ENCODE results near the gene A3GALT2. TPM values are rescaled to one million over a fixed set of nuclear protein-coding genes. Genes with fewer than 3 reads are reported as not detected.

Gene A3GALT2
- total RNA-seq, 2 experiments from 2014 or later, result not detected

DNA sequence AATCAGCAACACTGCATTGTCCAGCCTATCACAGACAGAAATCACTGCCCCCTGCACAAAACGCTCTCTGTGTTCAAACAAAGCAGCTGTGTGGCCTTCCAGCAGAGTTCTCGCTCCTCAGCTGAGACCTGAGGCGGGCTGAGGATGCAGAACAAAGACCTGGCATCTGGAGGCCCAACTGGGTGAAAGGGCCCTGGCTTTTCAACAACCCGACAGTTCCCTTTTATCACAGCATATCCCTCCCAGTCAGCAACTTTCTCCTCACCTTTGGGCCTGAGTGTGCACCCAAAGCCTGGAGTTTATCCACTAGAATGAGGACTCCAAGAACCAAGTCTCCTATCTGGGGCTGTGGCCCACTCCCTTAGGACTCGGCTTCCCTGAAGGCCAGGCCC lies 42.6 kb upstream of the A3GALT2 start:
- H3K4me1 Mint-ChIP-seq (ENCODE audit: low read depth), result peaks cover 2% of the 10 kb centered on the region
- no peak for TF ChIP-seq CTCF (IDR thresholded peaks at IDR 0.05)
- no peak overlapping the region for H3K4me3 Mint-ChIP-seq
- CTCF ChIA-PET, result interaction anchor here (1.3 to 6.5 kb wide), 3 partner anchors 13 to 69 kb away, joined by 3 to 64 read pairs (median 6); no protein-coding TSS in a partner anchor
- H3K27me3 Mint-ChIP-seq, result no peaks in the 10 kb centered on the region
- H3K27ac Mint-ChIP-seq, result no peak overlapping the region
- no peaks in the 10 kb centered on the region for H3K36me3 Mint-ChIP-seq (ENCODE audit: low read depth)
- ATAC-seq (no peak), DNase-seq (no peak)
- POLR2A ChIA-PET, result no interaction called here
- no peaks in the 10 kb centered on the region for H3K9me3 Mint-ChIP-seq
- intact Hi-C loops (cut with micrococcal nuclease), result loop anchor here (10.0 kb wide), 1 partner anchor 229 kb away; no protein-coding TSS in a partner anchor

DNA sequence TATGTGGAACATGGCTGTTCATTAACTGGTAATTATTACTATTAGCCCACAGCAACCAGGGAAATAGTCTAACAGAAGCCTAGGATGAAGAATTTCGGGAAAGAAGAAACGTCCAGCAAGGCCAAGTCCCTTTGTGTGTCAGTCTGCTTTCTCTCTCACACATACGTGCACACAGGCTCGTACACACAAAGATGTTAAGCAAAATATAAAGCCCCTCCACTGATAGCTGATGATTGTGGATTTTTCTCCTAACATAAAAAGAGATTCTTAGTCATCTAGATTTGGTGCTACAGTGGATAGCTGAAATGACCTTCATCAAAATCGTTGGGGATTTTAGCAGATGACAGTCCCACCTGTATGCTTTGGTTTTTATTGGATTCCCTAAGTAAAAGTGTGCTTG lies 42.1 kb upstream of the A3GALT2 start:
- DNase-seq (no peak), ATAC-seq (no peak)
- Mint-ChIP-seq H3K36me3 (ENCODE audit: low read depth) (no peaks in the 10 kb centered on the region), H3K4me1 (ENCODE audit: low read depth) (peaks cover 2% of the 10 kb centered on the region), H3K4me3 (no peak overlapping the region), H3K27ac (no peak overlapping the region), H3K27me3 (no peaks in the 10 kb centered on the region), H3K9me3 (no peaks in the 10 kb centered on the region)
- intact Hi-C loops (cut with micrococcal nuclease), result loop anchor here (10.0 kb wide), 1 partner anchor 228 kb away; no protein-coding TSS in a partner anchor
- ChIA-PET CTCF (interaction anchor here (1.3 to 6.5 kb wide), 4 partner anchors 12 to 68 kb away, joined by 3 to 64 read pairs (median 6); no protein-coding TSS in a partner anchor), POLR2A (interaction anchor here (0.6 kb wide), 1 partner anchor 141 kb away, joined by 3 read pairs; no protein-coding TSS in a partner anchor)
- TF ChIP-seq CTCF (IDR thresholded peaks at IDR 0.05), result no peak

DNA sequence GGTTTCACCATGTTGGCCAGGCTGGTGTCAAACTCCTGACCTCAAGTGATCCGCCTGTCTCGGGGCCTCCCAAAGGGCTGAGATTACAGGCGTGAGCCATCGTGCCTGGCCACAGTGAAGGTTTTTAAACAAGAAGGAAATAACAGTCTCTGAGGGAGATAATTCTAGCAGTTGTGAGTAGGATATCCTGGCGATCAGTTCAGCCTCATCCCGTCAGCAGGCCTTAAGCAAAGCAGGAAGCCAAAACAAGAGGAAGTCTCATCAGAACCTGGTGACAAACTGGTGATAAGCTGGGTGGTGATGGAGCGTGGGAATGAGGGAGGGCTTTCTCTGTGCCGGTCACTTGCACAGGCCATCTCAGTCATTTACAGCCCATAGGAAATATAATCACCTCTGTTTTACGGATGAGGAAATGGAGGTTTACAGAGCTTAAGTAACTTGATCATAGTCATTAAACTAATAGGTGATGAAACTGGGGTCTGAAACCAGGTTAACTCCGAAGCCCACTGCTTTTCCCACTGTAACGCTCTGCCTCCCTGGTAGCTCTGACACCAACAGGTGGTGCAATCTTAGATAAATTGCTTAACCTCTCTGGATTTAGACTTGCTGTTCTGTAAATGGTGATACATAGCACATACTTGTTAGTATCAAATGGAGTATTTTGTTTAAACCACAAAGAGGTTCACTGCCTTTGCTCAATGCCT lies 40.8 kb upstream of the A3GALT2 start:
- H3K9me3 Mint-ChIP-seq, result no peaks in the 10 kb centered on the region
- no peak overlapping the region for H3K27ac Mint-ChIP-seq
- TF ChIP-seq CTCF (IDR thresholded peaks at IDR 0.05), result no peak
- ATAC-seq (no peak), DNase-seq (no peak)
- no peak overlapping the region for H3K4me3 Mint-ChIP-seq
- ChIA-PET POLR2A (no interaction called here), CTCF (interaction anchor here (1.4 to 6.5 kb wide), 2 partner anchors 64 to 67 kb away, joined by 6 to 64 read pairs; no protein-coding TSS in a partner anchor)
- H3K4me1 Mint-ChIP-seq (ENCODE audit: low read depth), result no peaks in the 10 kb centered on the region
- H3K36me3 Mint-ChIP-seq (ENCODE audit: low read depth), result no peaks in the 10 kb centered on the region
- intact Hi-C loops (cut with micrococcal nuclease), result loop anchor here (10.0 kb wide), 1 partner anchor 227 kb away; no protein-coding TSS in a partner anchor
- no peaks in the 10 kb centered on the region for H3K27me3 Mint-ChIP-seq

- no peak for TF ChIP-seq CTCF (IDR thresholded peaks at IDR 0.05)
- H3K27ac Mint-ChIP-seq, result no peak overlapping the region
- CTCF ChIA-PET, result interaction anchor here (1.0 kb wide), 1 partner anchor 62 kb away, joined by 3 read pairs; no protein-coding TSS in a partner anchor
- DNase-seq (no peak), ATAC-seq (no peak)
- no peaks in the 10 kb centered on the region for H3K4me1 Mint-ChIP-seq (ENCODE audit: low read depth)
- H3K4me3 Mint-ChIP-seq, result no peak overlapping the region
- POLR2A ChIA-PET, result interaction anchor here (1.0 kb wide), 1 partner anchor 9 kb away, joined by 3 read pairs; no protein-coding TSS in a partner anchor
- no peaks in the 10 kb centered on the region for H3K9me3 Mint-ChIP-seq
- H3K36me3 Mint-ChIP-seq (ENCODE audit: low read depth), result no peaks in the 10 kb centered on the region
- intact Hi-C loops (cut with micrococcal nuclease), result loop anchor here (10.0 kb wide), 1 partner anchor 226 kb away; no protein-coding TSS in a partner anchor
- no peaks in the 10 kb centered on the region for H3K27me3 Mint-ChIP-seq
Observed at GRCh38 chr1:33360367-33360766, 39.5 kb upstream of the A3GALT2 start.

DNA sequence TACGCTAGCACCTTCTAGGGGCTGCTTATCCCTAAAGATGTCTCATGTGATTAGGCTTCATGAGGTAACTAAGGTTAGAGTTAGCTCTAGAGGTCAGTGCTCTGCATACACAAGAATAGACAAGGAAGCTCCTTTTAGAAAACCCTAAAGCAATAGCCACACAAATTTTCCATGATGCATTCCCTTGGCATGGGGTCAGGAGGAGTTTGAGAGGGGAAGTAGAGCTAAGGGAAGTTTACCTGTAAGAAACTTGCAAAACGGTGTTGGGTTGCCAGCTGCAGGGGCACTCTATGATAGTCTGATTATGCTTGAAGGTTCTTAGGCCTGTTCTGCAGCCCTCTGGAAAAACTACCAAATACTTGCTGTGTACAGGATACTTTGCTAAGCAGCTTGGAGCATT lies 39.0 kb upstream of the A3GALT2 start:
- Mint-ChIP-seq H3K9me3 (no peaks in the 10 kb centered on the region), H3K27me3 (no peaks in the 10 kb centered on the region), H3K36me3 (ENCODE audit: low read depth) (no peaks in the 10 kb centered on the region), H3K4me3 (no peak overlapping the region), H3K27ac (no peak overlapping the region), H3K4me1 (ENCODE audit: low read depth) (no peaks in the 10 kb centered on the region)
- intact Hi-C loops (cut with micrococcal nuclease), result loop anchor here (10.0 kb wide), 1 partner anchor 225 kb away; no protein-coding TSS in a partner anchor
- ChIA-PET CTCF (interaction anchor here (1.0 kb wide), 1 partner anchor 62 kb away, joined by 3 read pairs; no protein-coding TSS in a partner anchor), POLR2A (interaction anchor here (1.0 kb wide), 1 partner anchor 9 kb away, joined by 3 read pairs; no protein-coding TSS in a partner anchor)
- ATAC-seq (no peak), DNase-seq (no peak)
- TF ChIP-seq CTCF (IDR thresholded peaks at IDR 0.05), result no peak

Data from activated CD8-positive, alpha-beta T cell treated with anti-CD3 and anti-CD28 coated beads for 36 hours (primary cell).